Left kidney (tissue), 8 donors: Measurements from ENCODE around the gene RTCB. TPM values are rescaled to one million over a fixed set of nuclear protein-coding genes. Genes with fewer than 3 reads are reported as not detected.
A peak's percentile ranks its signal among the peaks of the same experiment; 100 is the strongest.

Experiments used
- DNase-seq: peaks from one replicate; pipeline ENCODE4 v3.0.0-alpha.2; 2013
- long read RNA-seq, 8 donors: transcript quantifications; one replicate each; lab custom pipeline, GENCODE V29; 2026
- polyA plus RNA-seq: library from polyadenylated mRNA; unstranded; fragments of 120-200 nt; gene quantifications from one replicate; pipeline ENCODE4 v1.2.1, GENCODE V29; 2013; ENCODE audit not compliant: insufficient read length

Gene RTCB
- 109 TPM for polyA plus RNA-seq
- long read RNA-seq, donor 1, transcript RTCB-201 (12 exons, 2,027 nt) = major isoform, 34 of 42 reads
- long read RNA-seq, donor 1, partial matches to known transcripts = 5 of 42 reads
- long read RNA-seq, donor 1, other reads (novel, unspliced or antisense) = 0 of 42 reads
- long read RNA-seq, donor 2, transcript RTCB-201 (12 exons, 2,027 nt) = major isoform, 27 of 35 reads
- long read RNA-seq, donor 2, transcript RTCB-205 (5 exons, 767 nt) = minor isoform, 8 of 35 reads
- long read RNA-seq, donor 2, partial matches to known transcripts = 0 of 35 reads
- long read RNA-seq, donor 2, other reads (novel, unspliced or antisense) = 0 of 35 reads
- long read RNA-seq, donor 3, transcript RTCB-201 (12 exons, 2,027 nt) = major isoform, 28 of 57 reads
- long read RNA-seq, donor 3, transcript RTCB-205 (5 exons, 767 nt) = minor isoform, 6 of 57 reads
- long read RNA-seq, donor 3, partial matches to known transcripts = 23 of 57 reads
- long read RNA-seq, donor 3, other reads (novel, unspliced or antisense) = 0 of 57 reads
- long read RNA-seq, donor 4, partial matches to known transcripts = 0 of 6 reads
- long read RNA-seq, donor 4, other reads (novel, unspliced or antisense) = 0 of 6 reads
- long read RNA-seq, donor 5, transcript RTCB-201 (12 exons, 2,027 nt) = major isoform, 58 of 100 reads
- long read RNA-seq, donor 5, transcript RTCB-205 (5 exons, 767 nt) = minor isoform, 7 of 100 reads
- long read RNA-seq, donor 5, partial matches to known transcripts = 33 of 100 reads
- long read RNA-seq, donor 5, other reads (novel, unspliced or antisense) = 0 of 100 reads
- long read RNA-seq, donor 6, transcript RTCB-201 (12 exons, 2,027 nt) = major isoform, 40 of 73 reads
- long read RNA-seq, donor 6, partial matches to known transcripts = 30 of 73 reads
- long read RNA-seq, donor 6, other reads (novel, unspliced or antisense) = 0 of 73 reads
- long read RNA-seq, donor 7, transcript RTCB-201 (12 exons, 2,027 nt) = major isoform, 72 of 117 reads
- long read RNA-seq, donor 7, partial matches to known transcripts = 41 of 117 reads
- long read RNA-seq, donor 7, other reads (novel, unspliced or antisense) = 0 of 117 reads
- long read RNA-seq, donor 8, transcript RTCB-201 (12 exons, 2,027 nt) = major isoform, 13 of 13 reads
- long read RNA-seq, donor 8, partial matches to known transcripts = 0 of 13 reads
- long read RNA-seq, donor 8, other reads (novel, unspliced or antisense) = 0 of 13 reads

DNA sequence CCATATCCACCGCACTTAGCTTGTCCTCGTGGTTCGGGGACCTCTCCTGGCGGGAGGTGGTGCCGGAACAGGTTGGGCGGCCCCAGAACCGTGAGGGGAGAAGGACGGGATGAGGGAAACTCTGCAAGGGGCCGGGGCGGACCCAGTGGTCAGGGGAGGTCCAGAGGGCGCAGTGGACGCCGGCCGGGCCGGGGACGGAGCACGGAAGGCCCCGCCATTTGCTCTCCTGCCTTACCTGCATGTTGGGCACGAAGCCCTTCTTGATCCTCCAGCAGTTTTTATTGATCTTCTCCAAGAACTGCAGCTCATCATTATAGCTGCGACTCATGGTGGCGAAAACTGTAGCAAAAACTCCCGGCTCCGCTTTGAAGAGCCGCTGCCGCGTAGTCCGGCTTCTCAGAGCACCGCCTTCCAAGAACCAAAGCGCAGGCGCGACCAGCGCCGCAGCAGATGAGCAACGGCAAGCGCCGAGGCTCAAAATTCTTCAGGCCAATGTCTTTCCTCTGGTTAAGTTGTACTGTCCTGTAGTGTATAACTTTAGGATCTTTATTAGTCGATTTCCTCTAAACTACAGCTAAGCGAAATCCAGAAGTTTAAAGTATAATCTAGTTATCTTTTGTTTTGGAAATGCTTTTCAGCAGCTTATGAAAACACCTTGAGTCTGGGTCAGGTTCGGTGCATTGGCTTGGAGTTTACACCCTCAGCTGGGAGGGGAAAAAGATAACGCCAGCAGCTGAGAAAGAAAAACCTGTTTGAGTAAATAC lies at the start of gene RTCB:
RTCB (minus strand) TSS at position 419 of the 764 bp plus-strand sequence; CDS start at position 328, 91 bp downstream.
- peak; percentile 95 for DNase-seq

DNA sequence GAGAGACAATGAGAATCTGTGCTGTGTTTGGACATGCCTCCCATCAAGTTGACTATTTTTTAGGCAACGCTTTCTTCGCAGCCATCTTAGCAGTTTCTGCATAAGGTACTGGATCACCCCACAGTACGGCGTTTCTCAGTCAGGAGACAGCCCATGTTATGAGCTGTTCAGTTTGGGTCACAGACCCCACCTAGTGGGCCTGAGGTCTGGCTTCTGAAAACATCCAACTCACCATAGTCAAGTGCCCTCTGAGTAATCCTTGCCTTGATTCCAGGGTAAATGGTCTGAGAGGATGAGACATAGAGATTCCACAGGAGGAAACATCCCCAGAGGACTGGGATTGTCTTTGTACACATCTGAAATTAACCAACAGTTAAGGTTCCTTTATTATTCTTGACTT lies 45.0 kb upstream of the RTCB start:
- no peak for DNase-seq

DNA sequence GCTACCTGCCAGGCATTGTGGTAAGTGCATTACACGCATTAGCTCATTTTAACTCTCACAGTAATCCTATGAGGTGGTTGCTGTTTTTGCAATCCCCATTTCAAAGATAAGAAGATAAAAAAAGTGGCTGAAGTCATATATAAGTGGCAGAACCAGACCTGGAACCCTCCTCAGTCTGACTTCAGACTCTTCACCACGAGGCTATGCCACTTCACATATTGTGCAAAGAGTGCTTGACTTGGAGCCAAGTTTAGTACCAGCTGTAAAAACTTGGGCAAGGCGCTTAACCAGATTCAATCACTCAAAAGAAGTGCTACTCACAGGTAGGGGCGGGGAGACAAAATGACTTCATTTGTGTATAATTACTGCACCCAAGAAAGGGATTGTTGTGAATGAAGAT lies 36.9 kb upstream of the RTCB start:
- DNase-seq = no peak

DNA sequence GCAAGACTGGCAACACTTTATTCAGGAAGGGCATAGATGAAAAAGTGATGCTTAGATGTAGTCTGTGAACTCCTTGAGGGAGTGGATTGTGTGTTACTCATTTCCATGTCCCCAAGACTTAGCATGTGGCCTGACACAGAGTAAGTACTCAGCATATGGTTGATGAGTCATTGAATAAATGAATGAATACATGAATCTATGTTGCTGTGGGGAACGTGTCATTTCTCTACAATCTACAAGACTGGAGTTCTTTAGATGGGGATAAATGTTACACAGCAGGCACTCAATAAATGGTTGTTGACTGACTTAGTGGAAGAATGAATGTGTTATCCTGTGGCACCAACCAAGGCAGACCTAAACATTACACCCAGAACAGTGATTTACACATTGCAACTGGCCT lies 34.3 kb upstream of the RTCB start:
- DNase-seq = no peak

DNA sequence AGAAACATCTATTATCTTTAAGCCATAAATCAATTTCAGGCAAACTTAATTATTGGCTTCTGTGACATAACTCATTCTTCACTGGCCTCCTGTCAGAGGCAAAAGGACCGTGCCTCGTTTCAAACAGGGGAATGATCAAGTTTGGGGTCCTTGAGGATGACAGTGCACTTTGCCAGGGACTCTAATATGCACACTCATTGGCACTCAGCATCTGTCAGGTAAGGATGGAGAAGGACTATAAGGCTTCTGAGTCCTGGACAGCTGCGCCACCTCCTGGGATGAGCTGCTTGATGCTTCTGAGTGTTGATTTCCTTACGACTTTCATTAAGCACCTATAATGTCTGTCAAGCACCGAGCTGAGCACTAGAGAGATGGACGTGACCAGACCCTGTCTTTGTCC lies 32.0 kb upstream of the RTCB start:
- DNase-seq = no peak

DNA sequence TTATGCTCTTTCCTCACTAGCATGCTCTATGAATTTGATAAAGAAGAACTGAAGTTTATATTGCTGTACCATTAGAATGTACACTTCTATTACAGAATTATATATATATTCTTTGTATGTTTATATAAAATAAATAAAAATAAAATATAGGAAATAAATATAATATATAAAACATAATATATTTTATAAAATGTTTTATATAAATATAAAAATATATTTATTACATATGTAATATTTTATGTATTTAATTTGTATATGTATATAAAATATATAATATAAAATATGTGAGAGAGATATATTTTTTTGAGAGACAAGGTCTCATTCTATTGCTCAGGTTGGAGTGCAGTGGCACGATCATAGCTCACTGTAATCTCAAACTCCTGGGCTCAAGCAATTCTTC lies 18.3 kb upstream of the RTCB start:
- no peak for DNase-seq

DNA sequence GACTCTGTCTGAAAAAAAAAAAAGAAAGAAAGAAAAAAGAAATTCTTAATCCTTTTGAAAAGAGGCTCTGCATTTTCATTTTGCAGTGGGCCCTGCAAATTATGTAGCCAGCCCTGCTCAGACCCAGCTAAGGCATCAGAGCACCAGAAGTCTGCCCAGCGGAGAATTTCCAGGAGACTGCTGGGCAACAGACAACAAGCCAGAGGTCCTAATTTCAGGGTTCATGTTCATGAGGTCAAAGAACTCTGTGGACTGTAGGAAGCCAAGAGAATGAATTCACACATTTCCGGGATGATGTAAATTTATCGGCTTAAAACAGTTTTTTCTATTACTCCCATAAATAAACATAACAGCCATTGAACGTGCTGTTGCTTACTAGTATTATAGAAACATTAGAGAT lies 14.8 kb upstream of the RTCB start:
- DNase-seq = no peak

DNA sequence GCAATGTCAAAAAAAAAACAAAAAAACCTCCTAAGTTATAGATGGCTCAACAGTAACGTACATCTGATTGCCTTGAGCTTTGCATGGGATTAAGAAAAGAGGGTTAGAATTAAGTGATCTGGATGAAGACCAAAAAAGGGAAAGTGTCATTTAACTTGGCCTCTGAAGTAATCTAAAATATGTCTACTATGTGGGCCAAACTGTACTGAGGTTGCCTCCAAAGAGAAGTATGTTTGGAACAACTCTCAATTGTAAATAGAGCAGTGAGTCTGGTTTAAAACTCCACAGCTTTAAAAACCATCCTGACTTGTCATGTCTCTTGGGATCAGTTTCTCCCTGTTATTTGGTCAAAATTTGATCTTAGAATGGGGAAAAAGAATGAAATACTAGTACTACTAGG lies 11.6 kb upstream of the RTCB start:
- no peak for DNase-seq

DNA sequence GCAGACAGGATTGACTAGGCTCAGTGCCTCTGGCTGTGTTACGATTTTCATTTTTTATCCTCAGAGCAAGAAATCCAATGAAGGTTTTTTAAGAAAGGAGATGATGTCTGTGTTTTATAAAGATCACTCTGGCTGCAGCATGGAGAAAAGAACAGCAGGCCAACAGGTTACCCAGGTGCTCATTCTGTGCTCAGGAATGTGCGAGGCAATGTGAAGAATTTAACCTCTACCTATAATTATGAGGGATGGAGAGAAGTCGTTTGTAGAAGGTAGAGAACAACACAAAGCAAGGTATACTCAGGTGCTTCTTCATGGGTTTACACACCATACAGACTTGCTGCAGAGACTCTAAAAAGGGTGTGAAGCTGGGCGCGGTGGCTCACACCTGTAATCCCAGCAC lies 10.0 kb upstream of the RTCB start:
- no peak for DNase-seq

DNA sequence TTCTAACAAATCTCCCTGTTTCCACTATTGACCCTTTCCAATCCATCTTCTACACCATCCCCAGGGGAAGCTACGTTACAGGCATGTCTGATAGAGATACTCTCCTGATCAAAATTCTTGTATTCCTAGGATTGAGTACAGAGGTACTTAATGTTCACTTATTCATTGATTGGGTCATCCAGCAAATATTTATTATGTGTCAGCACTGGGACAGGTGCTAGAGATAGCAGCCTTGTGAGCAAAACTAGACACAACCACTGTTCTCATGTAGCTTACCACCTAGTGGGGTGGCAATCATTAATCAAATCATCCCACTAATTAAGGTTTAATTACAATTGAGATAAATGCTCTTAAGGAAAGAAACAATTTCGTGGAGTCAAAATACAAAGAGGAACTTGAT lies 9.4 kb upstream of the RTCB start:
- no peak for DNase-seq

DNA sequence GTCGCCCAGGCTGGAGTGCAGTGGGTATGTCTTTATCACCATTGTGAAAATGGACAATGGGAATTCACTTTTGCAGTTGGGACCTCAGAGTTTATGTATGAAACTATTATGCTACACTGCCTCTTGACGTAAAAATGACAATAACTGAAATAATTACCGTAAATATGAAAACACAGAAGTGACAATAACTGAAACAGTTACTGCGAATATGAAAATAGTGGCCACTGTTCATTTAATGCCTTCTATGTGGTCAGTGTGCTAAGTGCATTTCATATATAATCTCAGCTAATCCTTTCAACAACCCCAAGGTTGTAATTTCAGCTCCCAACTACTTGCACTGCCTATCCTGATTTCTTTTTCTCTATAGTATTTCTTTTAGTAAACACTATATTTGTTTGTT lies 5.9 kb upstream of the RTCB start:
- no peak for DNase-seq

DNA sequence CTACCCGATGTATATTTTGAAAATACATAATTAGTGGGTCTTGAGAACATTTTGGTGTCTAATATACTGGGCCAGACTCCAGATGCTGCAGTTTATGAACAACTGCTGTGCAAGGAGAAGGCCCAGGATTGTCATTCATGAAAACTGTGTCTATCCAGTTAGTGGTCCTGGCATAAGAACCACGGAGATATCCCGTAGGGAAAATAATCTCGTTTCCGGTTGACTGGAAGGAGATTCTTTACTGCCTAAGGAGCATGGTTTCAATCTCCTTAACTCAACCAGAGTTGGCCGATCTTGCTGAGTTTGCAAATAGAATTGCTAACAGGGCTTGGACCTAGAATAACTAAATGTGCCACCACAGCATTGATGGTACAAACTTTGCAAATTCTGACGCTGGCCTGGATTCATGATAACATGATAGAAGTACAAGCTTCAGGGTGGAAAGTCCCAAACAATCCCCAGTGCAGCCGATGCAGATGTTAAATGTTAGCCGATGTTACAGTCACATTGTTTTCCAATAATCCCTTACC lies 4.6 kb upstream of the RTCB start:
- DNase-seq = no peak

DNA sequence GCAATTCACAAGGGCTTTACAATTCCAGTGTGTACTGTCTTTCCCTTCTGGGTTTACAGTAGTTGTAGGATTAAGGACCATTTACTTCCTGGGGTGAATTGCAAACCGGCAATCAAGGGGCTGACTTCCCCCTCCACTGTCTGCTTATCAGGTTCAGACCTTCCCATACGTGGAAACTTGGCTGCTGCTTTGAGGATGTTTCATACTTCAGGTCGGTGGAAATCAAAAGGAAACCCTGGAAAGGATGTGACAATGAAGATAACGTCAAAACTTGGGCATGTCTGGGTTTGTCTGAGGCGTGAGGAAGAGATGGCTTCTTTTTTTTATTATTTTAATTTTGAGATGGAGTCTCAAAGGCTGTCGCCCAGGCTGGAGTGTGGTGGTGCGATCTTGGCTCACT lies 2.1 kb upstream of the RTCB start:
- DNase-seq = no peak

DNA sequence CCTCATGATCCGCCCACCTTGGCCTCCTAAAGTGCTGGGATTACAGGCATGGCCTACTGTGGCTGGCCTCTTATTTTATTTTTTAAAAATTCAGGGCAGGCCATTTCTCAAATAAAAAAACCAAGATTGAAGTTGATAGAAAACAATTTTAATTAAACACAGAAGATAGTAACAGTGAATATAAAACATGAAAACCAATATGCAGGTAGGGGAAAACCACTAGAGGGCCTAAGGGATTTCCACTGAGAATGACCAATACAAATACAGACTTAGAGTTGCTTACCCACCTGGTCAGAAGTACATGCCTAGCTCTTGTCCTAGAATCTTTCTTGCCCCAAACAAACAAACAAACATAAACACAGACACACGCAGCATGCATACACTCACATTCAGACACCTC lies 1.7 kb upstream of the RTCB start:
- DNase-seq = no peak

DNA sequence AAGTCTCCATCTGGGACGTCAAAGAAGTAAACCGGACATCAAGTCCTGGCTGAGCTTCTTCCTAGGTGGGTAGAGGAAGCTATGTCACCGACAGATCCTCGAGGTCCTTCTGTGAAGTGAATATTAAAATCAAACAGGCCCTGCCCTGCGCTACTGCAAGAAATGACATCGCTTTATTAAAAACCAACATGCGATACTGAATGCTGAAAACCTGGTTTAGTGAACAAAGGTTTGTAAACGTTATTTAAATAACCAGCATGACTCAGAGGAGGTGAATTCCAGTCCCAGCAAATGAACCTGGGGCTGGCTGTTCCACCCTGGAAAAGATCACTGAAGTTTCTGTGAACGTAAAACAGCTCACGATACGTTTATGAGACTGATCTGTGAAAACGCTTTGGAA lies 645 bp downstream of the RTCB start:
- DNase-seq = peak; percentile 7

DNA sequence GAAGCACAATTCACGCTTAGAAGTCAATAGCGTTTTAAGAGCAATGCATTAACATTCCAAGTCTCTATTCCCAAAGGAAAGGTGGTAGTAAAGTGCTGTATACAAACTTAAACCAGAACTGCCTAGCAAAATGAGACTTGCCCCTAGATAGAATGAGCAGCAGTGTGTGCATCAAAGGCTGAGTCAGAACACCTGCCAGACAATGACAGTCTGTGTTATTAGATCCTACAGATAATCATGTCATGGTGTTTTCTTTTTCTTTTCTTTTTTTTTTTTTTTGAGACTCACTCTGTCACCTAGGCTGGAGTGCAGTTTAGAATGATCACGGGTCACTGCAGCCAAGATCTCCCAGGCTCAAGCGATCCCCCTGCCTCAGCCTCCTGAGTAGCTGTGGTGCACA lies 1.6 kb downstream of the RTCB start:
- DNase-seq = no peak

DNA sequence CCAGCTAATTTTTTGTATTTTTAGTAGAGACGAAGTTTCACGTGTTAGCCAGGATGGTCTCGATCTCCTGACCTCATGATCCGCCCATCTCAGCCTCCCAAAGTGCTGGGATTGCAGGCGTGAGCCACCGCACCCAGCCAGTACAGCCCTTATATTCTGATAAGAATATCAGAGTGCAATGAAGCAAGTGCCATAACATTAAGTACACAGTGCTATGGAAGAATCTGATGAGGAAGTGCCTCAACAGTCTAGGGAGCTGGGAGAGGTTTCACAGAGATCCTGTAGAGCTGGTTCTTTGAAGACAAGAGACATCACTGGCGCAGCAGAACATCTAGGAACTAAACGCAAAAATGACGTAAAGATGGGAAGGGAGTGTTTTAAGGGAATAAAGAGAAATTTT lies 2.1 kb downstream of the RTCB start:
- DNase-seq = no peak

DNA sequence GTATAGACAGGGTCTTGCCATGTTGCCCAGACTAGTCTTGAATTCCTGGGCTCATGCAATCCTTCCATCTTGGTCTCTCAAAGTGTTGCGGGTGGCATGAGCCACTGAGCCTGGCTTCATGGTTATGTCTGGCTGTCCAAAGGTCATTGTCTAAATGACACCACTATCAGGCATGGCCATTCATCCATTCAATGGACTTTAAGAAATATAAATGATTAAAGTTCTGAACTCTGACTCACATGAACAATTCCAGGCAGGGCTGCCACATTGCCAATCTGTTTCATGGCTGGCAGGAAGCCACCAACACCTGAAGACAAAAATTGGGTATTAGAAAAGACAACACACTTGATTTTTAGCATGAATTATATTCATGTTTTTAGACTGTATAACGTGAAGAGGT lies 4.1 kb downstream of the RTCB start:
- no peak for DNase-seq

DNA sequence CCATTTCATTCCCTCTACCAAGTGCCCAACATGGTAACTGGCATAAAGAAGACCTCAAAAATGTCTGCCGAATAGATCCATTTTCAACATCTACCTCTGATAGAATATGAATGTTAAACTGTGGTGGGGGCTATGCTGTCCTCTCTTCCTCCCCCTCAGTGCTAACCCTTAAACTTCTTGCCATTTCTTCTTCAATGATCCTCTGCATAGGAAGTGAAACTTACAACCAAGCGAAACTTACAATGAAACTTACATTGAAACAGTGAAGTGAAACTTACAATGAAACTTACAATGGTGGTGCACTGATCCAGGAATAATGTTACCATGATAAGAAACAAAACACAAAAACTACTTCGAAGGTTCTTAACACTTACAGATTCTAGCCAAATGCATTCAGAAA lies 4.7 kb downstream of the RTCB start:
- no peak for DNase-seq

DNA sequence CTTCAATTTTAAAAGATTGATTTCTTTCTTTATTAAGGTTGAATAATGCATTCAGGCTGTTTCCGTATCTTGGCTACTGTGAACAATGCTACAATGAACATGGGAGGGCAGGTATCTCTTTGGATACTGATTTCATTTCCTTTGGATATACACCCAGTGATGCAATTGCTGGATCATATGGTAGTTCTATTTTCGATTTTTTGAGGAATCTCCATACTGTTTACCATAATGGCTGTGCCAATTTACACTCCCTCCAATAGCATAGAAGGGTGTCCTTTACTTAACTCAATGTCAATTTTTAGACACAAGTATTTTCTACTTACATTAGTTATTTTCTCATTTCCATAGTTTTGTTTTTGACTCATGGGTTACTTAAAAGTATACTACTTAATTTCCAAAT lies 8.0 kb downstream of the RTCB start:
- no peak for DNase-seq

DNA sequence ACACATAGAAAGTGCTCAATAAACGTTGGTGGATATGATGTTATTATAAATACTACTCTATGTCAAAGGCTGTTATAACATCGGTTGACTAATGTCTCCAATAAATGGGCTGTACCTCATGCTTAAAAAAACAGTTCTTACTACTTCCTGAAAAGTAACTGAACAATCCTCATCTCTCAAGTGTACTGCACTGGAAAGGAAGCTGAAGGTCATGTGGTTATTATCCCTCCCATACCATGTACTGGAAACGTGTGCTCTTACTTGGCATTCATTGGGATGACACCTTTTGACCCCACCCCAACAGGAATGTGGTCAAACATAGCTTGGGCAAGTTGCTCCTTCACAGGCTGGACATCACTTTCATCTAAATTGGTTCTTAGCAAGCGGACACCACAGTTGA lies 10.6 kb downstream of the RTCB start:
- no peak for DNase-seq

DNA sequence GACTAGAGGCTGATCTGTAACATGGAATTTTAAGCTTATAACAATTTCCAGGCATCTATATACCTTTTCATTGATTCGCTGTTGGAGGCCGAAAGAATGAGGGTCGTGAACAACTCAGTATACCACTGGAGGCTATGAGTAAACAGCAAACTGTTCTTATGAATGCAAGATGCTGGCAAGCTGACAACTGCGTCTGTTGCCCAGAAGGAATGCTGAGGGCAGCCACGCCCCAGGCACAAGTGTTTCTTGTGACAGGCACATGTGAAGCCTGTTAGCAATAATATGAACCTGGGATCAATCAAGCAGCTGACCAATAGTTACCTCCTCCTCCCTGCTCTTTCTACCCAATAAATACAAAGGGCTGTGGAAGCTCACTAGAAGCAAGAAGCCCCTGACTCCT lies 15.3 kb downstream of the RTCB start:
- no peak for DNase-seq
